Activated naive CD8-positive, alpha-beta T cell (primary cell): Measurements from ENCODE around the gene KRTAP5-8.
A peak's percentile ranks its signal among the peaks of the same experiment; 100 is the strongest.
"Not testable (repeated sequence)": the region's sequence is repeated elsewhere in the genome, so short reads cannot be mapped to it uniquely, and the experiment has no call there.

Experiments
- H3K27ac Mint-ChIP-seq: one replicate; pipeline ENCODE4 v1.8.0; 2021; ENCODE audit warnings: mixed read lengths
- H3K27me3 Mint-ChIP-seq: one replicate; pipeline ENCODE4 v1.8.0; 2021; ENCODE audit warnings: mixed read lengths
- H3K36me3 Mint-ChIP-seq: one replicate; pipeline ENCODE4 v1.8.0; 2021; ENCODE audit warnings: mixed read lengths
- H3K4me1 Mint-ChIP-seq: one replicate; pipeline ENCODE4 v1.8.0; 2021; ENCODE audit warnings: low read depth, mixed read lengths
- H3K4me3 Mint-ChIP-seq: one replicate; pipeline ENCODE4 v1.8.0; 2021; ENCODE audit warnings: mild to moderate bottlenecking, mixed read lengths
- H3K9me3 Mint-ChIP-seq: one replicate; pipeline ENCODE4 v1.8.0; 2021; ENCODE audit warnings: low read depth, mixed read lengths

Gene KRTAP5-8

DNA sequence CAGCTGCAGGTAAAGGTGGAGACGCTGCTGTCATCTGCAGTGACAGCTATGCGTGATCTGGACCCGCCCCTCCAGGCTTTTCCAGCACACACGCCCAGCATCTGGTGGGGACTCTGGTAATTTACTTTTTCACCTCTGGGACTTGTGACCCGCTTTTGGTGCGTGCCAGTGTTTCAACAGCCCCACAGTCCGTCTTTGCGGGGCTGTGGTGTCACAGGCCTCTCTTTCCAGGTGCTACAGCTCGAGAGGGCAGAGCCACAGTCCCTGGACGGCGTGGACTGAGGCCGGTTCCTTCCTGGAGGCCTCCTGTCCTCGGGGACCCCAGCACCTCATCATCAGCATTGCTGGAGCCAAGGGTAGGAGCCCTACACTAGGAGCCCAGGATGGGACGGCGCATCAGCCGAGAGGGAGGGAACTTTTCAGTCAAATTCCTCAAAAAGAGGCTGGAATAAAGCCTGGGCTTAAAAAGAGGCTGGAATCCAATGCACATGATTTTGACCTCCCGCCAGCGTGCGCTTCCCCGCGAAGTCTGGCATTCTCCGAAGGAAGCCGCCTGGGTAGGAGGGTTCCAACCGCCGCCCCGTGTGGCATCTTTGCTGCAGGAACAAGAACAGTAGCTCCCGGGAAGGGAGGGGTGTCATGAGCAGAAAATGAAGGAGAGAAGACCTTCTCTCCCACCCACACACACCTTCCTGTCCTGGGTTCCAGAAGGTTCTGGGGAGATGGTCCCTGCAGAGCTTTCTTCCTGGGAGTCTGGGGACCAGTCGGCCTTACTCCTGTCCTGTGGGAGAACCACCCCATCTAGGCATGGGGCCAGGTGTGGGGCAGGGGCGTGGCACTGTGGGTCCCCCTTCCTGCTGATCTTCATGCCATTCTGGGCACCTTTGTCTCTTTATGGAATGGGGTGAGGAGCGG lies 36.5 kb upstream of the KRTAP5-8 start:
- H3K4me1 Mint-ChIP-seq = no peaks in the 10 kb centered on the region
- H3K9me3 Mint-ChIP-seq = no peaks in the 10 kb centered on the region
- no peak overlapping the region for H3K27ac Mint-ChIP-seq
- H3K36me3 Mint-ChIP-seq = peaks cover 30% of the 10 kb centered on the region
- no peaks in the 10 kb centered on the region for H3K27me3 Mint-ChIP-seq
- no peak overlapping the region for H3K4me3 Mint-ChIP-seq

DNA sequence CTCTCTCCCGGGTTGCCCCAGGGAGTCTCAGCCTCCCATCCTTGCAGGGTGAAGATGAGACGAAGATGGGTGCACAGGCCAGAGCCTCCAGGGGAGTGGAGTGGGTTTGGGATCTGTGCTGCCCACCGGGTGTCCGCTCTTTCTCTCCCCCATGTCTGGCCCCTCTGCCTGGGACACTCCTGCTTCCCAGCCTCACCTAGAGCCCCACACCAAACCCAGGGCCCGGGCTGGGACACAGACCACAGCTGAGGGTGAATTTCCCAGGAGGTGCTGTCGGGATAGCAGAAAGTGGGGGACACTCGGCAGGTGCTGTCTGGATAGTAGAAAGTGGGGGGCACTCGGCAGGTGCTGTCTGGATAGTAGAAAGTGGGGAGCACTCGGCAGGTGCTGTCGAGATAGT lies 35.8 kb upstream of the KRTAP5-8 start:
- Mint-ChIP-seq H3K4me3 (no peak overlapping the region), H3K27ac (no peak overlapping the region), H3K9me3 (peaks cover 4% of the 10 kb centered on the region), H3K36me3 (peaks cover 30% of the 10 kb centered on the region), H3K4me1 (no peaks in the 10 kb centered on the region), H3K27me3 (no peaks in the 10 kb centered on the region)

DNA sequence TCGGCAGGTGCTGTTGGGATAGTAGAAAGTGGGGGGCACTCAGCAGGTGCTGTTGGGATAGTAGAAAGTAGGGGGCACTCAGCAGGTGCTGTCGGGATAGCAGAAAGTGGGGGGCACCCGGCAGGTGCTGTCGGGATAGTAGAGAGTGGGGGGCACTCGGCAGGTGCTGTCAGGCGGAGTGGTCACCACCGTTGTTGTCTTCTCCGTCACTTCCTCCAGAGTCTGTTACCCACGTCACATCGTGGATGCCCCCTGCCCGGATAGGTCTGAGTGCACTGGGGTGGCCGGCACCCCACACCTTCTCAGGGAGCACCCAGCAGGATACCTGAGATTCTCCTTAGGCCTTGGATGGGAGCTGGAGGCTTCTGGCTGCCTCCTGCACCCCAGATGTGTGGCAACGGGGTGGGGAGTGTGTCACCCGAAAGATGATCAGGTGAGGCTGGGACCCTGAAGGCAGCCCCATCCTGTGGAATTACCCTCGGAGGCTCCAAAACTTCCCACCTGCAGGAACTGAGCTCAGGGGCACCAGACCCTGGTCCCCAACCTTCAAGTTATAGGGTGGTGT lies 34.9 kb upstream of the KRTAP5-8 start:
- Mint-ChIP-seq H3K4me1 (no peaks in the 10 kb centered on the region), H3K36me3 (peaks cover 27% of the 10 kb centered on the region), H3K27ac (no peak overlapping the region), H3K4me3 (no peak overlapping the region), H3K27me3 (no peaks in the 10 kb centered on the region), H3K9me3 (peaks cover 4% of the 10 kb centered on the region)

DNA sequence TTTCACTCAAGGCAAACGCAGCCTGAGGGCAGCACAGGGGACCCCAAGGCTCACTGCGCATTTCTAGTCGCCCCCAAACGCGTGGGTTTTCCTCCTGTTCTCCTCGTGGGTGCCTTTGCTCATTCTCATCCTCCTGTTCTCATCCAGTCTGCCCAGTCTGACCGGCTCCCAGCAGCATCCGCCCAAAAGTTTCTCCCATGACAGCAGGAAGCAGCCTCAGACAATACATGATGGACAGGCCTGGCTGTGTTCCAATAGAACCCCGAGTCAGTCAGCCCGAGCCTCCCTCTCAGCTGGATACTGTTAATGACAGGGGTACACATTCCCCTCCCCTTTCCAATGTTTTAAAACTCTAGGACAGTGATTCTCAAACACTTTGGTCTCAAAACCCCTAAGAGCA lies 33.3 kb upstream of the KRTAP5-8 start:
- no peak overlapping the region for H3K4me3 Mint-ChIP-seq
- no peaks in the 10 kb centered on the region for H3K4me1 Mint-ChIP-seq
- H3K9me3 Mint-ChIP-seq = peaks cover 14% of the 10 kb centered on the region
- peaks cover 18% of the 10 kb centered on the region for H3K36me3 Mint-ChIP-seq
- no peaks in the 10 kb centered on the region for H3K27me3 Mint-ChIP-seq
- no peak overlapping the region for H3K27ac Mint-ChIP-seq

DNA sequence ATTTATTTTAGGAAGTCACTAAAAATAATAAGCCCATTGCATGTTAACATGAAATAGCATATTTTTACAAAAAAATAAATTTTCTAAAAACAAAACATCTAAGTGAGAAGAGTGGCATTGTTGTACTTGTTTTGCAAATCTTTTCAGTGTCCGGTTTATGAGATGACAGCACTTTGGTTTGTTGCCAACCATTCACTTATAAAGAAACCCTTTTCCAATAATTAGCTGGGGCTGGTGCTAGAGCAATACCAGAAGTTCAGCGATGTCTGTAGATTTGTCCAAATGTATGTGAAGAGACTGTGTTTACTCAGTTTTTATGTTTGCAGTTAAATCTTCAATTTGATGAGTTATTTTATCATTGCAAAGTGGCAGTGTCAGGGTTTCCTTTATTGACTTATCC lies 32.8 kb upstream of the KRTAP5-8 start:
- H3K9me3 Mint-ChIP-seq = peaks cover 18% of the 10 kb centered on the region
- no peak overlapping the region for H3K4me3 Mint-ChIP-seq
- H3K27me3 Mint-ChIP-seq = no peaks in the 10 kb centered on the region
- no peak overlapping the region for H3K27ac Mint-ChIP-seq
- H3K4me1 Mint-ChIP-seq = no peaks in the 10 kb centered on the region
- H3K36me3 Mint-ChIP-seq = peaks cover 21% of the 10 kb centered on the region

DNA sequence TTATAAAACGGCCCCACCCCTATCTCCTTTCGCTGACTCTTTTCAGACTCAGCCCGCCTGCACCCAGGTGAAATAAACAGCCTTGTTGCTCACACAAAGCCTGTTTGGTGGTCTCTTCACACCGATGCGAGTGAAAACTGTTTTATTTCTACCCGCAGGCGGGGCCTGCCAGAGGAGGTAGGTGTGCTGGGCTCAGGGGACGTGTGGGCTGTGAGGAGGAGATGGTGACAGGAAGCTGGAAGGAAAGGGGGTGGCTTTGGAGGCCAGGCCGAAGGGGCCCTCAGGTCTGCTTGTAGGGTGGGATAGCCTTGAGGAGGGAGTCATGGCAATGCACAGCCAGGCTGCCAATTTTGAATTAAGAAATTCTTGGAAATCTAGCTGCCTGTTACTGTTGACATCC lies 32.0 kb upstream of the KRTAP5-8 start:
- no peaks in the 10 kb centered on the region for H3K4me1 Mint-ChIP-seq
- no peak overlapping the region for H3K27ac Mint-ChIP-seq
- peaks cover 22% of the 10 kb centered on the region for H3K36me3 Mint-ChIP-seq
- no peaks in the 10 kb centered on the region for H3K27me3 Mint-ChIP-seq
- peaks cover 21% of the 10 kb centered on the region for H3K9me3 Mint-ChIP-seq
- H3K4me3 Mint-ChIP-seq = no peak overlapping the region

DNA sequence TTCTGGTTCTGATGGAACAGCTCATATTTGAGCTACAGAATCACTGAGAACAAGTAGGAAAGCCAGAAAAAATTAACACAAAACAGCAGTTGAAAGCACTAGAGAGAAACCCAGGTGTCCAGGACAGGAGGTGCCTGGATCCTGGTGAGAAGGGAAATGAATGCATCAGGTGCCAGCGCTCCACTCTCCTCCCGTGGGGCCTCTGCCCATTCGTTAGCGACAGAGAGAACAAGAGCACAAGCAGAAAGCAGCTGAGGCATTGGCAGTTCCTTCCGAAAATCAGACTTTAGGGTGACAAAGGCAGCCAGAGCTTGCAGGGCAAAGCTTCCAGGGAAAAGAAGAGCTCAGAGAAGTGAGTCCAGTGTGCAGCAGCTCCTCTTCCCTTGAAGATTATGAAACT lies 30.7 kb upstream of the KRTAP5-8 start:
- Mint-ChIP-seq H3K27ac (peak overlapping the region; percentile 22), H3K9me3 (peaks cover 22% of the 10 kb centered on the region), H3K4me1 (no peaks in the 10 kb centered on the region), H3K36me3 (peaks cover 23% of the 10 kb centered on the region), H3K4me3 (no peak overlapping the region), H3K27me3 (no peaks in the 10 kb centered on the region)

DNA sequence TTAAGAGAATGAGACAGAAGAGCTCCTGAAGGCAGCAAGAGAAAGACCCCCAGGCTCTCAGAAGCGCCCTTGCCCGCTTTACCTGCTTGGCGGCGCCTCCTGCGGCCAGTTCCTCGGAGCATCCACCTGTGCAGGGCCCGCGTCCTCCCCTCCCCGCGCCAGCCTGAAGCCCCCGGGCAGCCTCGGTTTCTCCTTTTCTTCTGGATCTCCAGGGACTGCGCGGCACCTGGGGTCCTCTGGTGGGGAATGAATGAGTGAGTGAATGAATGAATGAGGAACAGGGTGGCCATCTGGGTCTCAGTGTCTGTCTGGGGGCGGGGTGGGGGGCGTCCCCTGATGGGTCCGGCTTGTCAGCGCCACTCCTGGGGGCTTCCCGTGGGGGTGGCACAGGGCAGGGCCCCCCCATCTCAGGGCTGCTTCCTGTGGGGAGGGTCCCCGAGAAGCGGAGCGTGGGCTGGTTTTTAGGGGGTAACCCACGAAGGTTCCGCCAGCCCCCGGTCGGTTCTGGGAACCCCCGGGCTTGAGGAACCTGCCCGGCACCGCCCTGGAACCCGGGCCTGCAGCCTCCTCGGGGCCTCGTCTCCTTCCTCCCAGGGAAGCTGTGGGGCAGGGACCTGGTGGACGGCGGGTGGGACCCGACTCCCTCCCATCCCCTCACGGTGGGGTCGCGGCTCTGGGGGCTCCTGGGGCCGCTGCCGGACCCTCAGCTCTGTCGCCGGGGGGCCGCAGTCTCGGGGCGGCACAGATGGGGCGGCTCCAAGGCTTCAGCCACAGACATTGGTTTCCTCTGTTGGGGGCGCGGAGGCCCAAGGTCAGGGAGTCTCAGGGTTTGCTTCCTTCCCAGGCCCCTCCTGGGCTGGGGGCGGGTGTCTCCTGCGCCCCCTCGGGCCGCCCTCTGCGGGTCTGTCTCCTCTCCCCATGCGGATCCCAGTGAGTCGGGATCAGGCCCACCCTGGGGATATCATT lies 19.0 kb upstream of the KRTAP5-8 start:
- Mint-ChIP-seq H3K4me1 (no peaks in the 10 kb centered on the region), H3K36me3 (peaks cover 2% of the 10 kb centered on the region), H3K27me3 (no peaks in the 10 kb centered on the region), H3K9me3 (peaks cover 6% of the 10 kb centered on the region), H3K4me3 (no peak overlapping the region), H3K27ac (no peak overlapping the region)

DNA sequence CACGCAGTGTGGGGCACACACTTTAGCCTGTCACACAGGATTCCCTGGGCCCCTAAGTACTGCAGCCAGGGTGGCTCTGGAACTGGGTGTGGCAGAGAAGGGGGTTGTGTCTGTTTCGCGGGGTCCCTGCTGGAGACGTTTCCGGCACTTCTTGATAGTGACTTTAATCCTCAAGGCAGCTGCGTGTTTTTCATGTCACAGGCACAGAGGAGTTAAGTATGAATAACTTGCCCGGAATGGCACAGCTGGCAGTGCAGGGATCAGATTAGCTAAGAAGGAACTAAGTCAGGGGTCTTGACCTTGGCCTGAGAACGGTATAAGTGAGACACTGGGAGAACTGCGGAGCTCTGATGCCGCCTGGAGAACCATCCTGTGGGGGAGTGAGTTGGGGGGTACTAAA lies 18.3 kb upstream of the KRTAP5-8 start:
- Mint-ChIP-seq H3K36me3 (peaks cover 2% of the 10 kb centered on the region), H3K27me3 (no peaks in the 10 kb centered on the region), H3K9me3 (peaks cover 6% of the 10 kb centered on the region), H3K27ac (no peak overlapping the region), H3K4me3 (no peak overlapping the region), H3K4me1 (no peaks in the 10 kb centered on the region)

DNA sequence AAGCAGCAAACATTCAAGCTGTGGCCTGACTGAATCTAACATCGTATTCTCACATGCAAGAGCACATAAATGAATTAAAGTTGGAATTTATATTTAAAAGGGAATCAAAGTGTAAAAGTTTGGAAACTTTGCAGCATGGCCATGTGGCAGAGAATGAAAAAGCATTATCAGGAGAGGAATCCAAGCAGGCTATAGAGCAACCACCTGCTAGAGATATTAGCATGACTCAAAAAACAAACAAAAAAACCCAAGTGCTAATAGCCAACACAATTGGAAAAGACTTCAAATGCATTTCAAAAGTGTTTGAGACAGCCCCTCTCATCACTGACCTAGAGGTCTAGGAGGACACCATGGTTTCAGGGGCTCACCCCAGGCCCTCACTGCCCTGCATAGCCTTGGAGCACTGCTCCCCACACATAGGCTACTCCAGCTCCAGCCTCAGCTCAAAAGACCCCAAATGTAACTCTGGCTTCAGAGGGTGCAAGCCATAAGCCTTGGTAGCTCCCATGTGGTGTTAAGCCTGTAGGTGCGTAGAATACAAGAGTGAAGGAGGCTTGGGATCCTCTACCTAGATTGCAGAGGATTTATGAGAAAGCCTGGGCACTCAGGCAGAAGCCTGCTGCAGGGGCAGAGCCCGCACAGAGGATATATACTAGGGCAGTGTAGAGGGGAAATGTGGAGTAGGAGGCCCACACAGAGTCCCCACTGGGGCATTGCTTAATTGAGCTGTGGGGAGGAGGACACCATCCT lies 12.5 kb upstream of the KRTAP5-8 start:
- Mint-ChIP-seq H3K36me3 (peaks cover 2% of the 10 kb centered on the region), H3K9me3 (peaks cover 6% of the 10 kb centered on the region), H3K4me1 (no peaks in the 10 kb centered on the region), H3K27me3 (peaks cover 6% of the 10 kb centered on the region), H3K4me3 (no peak overlapping the region), H3K27ac (no peak overlapping the region)

DNA sequence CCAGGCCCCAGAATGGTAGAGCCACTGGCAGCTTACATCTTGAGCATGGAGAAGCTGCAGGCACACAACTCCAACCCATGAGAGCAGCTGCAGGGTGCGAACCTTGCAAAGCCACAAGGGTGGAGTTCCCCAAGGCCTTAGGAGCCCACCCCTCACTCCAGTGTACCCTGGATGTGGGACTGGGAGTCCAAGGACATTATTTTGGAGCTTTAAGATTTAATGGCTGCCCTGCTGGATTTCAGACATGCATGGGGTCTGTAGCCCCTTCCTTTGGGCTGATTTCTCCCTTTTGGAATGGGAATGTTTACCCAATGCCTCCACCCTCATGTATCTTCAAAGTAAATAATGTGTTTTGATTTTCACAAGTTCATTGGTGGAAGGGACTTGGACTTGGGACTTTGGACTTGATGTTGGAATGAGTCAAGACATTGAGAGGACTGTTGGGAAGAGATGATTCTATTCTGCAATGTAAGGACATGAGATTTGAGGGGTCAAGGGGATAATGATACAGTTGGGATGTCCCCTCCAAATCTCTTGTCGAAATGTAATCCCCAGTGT lies 11.8 kb upstream of the KRTAP5-8 start:
- Mint-ChIP-seq H3K4me1 (no peaks in the 10 kb centered on the region), H3K27me3 (peaks cover 6% of the 10 kb centered on the region), H3K4me3 (no peak overlapping the region), H3K36me3 (peaks cover 2% of the 10 kb centered on the region), H3K9me3 (peaks cover 6% of the 10 kb centered on the region), H3K27ac (no peak overlapping the region)

DNA sequence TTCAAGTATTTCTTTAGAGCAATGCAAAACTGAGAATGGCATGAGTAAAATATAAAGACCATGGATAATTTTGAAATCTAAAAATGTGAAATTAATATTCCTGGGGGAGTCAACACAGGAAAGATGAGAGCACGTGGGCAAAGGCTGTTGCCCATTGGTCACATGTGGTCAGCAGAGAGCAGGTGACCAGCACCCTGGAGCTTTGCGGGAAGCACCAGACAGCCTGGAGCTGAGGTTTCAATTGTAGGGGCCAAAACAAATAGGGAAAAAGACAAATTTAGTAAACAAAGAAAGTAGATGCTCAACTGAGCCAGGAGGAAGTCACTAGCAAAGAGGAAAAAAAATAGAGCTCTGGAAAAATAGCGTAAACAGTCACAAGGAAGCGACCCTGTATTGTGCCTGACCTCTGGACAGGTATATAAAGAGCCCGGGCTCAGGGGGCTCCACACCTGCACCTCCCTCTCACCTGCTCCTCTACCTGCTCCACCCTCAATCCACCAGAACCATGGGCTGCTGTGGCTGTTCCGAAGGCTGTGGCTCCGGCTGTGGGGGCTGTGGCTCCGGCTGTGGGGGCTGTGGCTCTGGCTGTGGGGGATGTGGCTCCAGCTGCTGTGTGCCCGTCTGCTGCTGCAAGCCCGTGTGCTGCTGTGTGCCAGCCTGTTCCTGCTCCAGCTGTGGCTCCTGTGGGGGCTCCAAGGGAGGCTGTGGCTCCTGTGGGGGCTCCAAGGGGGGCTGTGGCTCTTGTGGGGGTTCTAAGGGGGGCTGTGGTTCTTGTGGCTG lies 10.8 kb upstream of the KRTAP5-8 start, which contains the start of gene KRTAP5-7:
KRTAP5-7 (plus strand) TSS at position 472 of the 780 bp plus-strand sequence; CDS start at position 506, 34 bp downstream.
- not testable (repeated sequence) for H3K36me3 Mint-ChIP-seq, H3K9me3 Mint-ChIP-seq, H3K4me1 Mint-ChIP-seq, H3K4me3 Mint-ChIP-seq, H3K27me3 Mint-ChIP-seq, H3K27ac Mint-ChIP-seq

DNA sequence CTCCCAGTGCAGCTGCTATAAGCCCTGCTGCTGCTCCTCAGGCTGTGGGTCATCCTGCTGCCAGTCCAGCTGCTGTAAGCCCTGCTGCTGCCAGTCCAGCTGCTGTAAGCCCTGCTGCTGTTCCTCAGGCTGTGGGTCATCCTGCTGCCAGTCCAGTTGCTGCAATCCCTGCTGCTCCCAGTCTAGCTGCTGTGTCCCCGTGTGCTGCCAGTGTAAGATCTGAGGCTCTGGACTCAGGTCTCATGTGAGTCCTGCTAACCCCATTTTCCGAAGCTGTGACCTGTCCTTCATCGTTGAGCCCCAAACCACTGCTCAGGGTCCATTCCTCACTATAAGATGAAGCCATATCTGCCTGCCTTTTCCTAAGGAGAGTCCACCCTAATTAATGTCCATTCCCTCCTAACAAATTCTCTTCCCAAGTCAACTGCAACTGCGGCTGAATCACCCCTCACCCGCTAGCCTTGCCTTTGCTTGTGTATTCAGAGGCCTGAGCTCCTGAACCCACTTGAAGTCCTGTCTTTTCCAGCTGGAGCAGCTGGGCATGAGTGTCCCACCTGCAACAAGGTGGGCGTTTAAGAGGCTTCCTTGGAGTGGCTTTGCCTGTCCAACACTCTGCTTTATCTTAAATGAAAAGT lies 10.1 kb upstream of the KRTAP5-8 start:
- peaks cover 2% of the 10 kb centered on the region for H3K36me3 Mint-ChIP-seq
- no peak overlapping the region for H3K4me3 Mint-ChIP-seq
- no peaks in the 10 kb centered on the region for H3K4me1 Mint-ChIP-seq
- no peaks in the 10 kb centered on the region for H3K9me3 Mint-ChIP-seq
- H3K27ac Mint-ChIP-seq = no peak overlapping the region
- peaks cover 6% of the 10 kb centered on the region for H3K27me3 Mint-ChIP-seq
